VCaP (cell line): ENCODE results near the gene PRSS56.
"Not testable (repeated sequence)": the region's sequence is repeated elsewhere in the genome, so short reads cannot be mapped to it uniquely, and the experiment has no call there.

ENCODE experiments used
- H3K27ac ChIP-seq: fragments of 450-650 bp; 2 replicates; pipeline ENCODE4 v1.5.1; 2017
- CTCF ChIP-seq: fragments of 450-650 bp; conservative IDR thresholded peaks from 2 replicates; pipeline ENCODE4 v1.5.1; 2017; ENCODE audit warnings: mild to moderate bottlenecking, moderate library complexity

The PRSS56 gene

GRCh38 chr2:232567721-232568120, 47.5 kb downstream of the PRSS56 start:
- no peak for TF ChIP-seq CTCF
- H3K27ac ChIP-seq: no peak overlapping the region

GRCh38 chr2:232568161-232568560, 48.0 kb downstream of the PRSS56 start:
- H3K27ac ChIP-seq: no peak overlapping the region

GRCh38 chr2:232569541-232569940, 49.4 kb downstream of the PRSS56 start:
- no peak overlapping the region for H3K27ac ChIP-seq
- TF ChIP-seq CTCF: no peak

More at GRCh38 chr2:232568161-232568560, 48.0 kb downstream of the PRSS56 start:
- no peak for TF ChIP-seq CTCF

GRCh38 chr2:232570481-232570880, 50.3 kb downstream of the PRSS56 start:
- not testable (repeated sequence) for H3K27ac ChIP-seq

GRCh38 chr2:232571026-232571474, 50.9 kb downstream of the PRSS56 start:
- H3K27ac ChIP-seq: no peak overlapping the region
- no peak for TF ChIP-seq CTCF

GRCh38 chr2:232573042-232573441, 52.9 kb downstream of the PRSS56 start:
- no peak overlapping the region for H3K27ac ChIP-seq
- TF ChIP-seq CTCF: no peak

GRCh38 chr2:232573771-232574435, 53.7 kb downstream of the PRSS56 start:
- H3K27ac ChIP-seq: no peak overlapping the region

More at GRCh38 chr2:232573771-232574435, 53.7 kb downstream of the PRSS56 start:
- no peak for TF ChIP-seq CTCF
